Measurements from ENCODE around the gene PTGES2. TPM values are rescaled to one million over a fixed set of nuclear protein-coding genes. Genes with fewer than 3 reads are reported as not detected.

The PTGES2 gene
- total and polyA plus RNA-seq, 2 experiments from 2014 or later = 59.7 to 124 TPM

GRCh38 chr9:128092199-128092977, 35.1 kb downstream of the PTGES2 start:
- peaks cover 2% of the 10 kb centered on the region; the same call in 1 of the 2 replicates for H3K4me1 ChIP-seq (ENCODE audit: insufficient read depth)
- no peak overlapping the region for H3K4me2 ChIP-seq
- no peak for DNase-seq (ENCODE audit: low spot score)
- H3K36me3 ChIP-seq (ENCODE audit: insufficient read depth) = no peaks in the 10 kb centered on the region; the same call in 1 of the 2 replicates
- no peak for TF ChIP-seq CREB1 (CRISPR knock-in tag; IDR thresholded peaks at IDR 0.05; ENCODE audit: low read depth)
- no peak for TF ChIP-seq ZNF462 (CRISPR knock-in tag; IDR thresholded peaks at IDR 0.05)
- TF ChIP-seq CTCF (conservative IDR thresholded peaks at IDR 0.05; ENCODE audit: low read depth in 2 of 2) = no peak
- TF ChIP-seq REST (IDR thresholded peaks at IDR 0.05; ENCODE audit: unreplicated experiment) = no peak
- TF ChIP-seq JUNB (IDR thresholded peaks at IDR 0.05; ENCODE audit: unreplicated experiment) = no peak
- ATAC-seq = no peak
- no peak overlapping the region for H2AFZ ChIP-seq
- H3K79me2 ChIP-seq (replicated peaks; ENCODE audit: insufficient read depth) = peaks cover 65% of the 10 kb centered on the region
- H3K27ac ChIP-seq (ENCODE audit: low read depth) = peak overlapping the region; percentile 32; the same call in 1 of the 2 replicates
- Mint-ChIP-seq H3K4me1 (peaks cover 30% of the 10 kb centered on the region), H3K9me3 (no peaks in the 10 kb centered on the region), H3K4me3 (no peak overlapping the region), H3K27me3 (ENCODE audit: insufficient read depth, low read depth, poor library complexity) (peaks cover 10% of the 10 kb centered on the region), H3K27ac (peak overlapping the region; percentile 72; the same call in 1 of the 2 replicates), H3K36me3 (ENCODE audit: low read depth) (no peaks in the 10 kb centered on the region)
- H3K27me3 ChIP-seq (ENCODE audit: insufficient read depth) = no peaks in the 10 kb centered on the region
- H3F3A ChIP-seq (replicated peaks; ENCODE audit: low read depth) = peaks cover 10% of the 10 kb centered on the region; the same call in 1 of the 2 replicates
- H3K4me3 ChIP-seq = no peak overlapping the region
- H4K20me1 ChIP-seq (replicated peaks; ENCODE audit: insufficient read depth) = peaks cover 3% of the 10 kb centered on the region
- H3K9me2 ChIP-seq (ENCODE audit: insufficient read depth) = no peaks in the 10 kb centered on the region

Measured in GM23338 (cell line).